Measurements from ENCODE around the gene VWA5B2.

VWA5B2 gene

GRCh38 chr3:184277366-184277765 lies 48.0 kb downstream of the VWA5B2 start:
- DNase-seq (ENCODE audit: low read depth), result no peak

DNA sequence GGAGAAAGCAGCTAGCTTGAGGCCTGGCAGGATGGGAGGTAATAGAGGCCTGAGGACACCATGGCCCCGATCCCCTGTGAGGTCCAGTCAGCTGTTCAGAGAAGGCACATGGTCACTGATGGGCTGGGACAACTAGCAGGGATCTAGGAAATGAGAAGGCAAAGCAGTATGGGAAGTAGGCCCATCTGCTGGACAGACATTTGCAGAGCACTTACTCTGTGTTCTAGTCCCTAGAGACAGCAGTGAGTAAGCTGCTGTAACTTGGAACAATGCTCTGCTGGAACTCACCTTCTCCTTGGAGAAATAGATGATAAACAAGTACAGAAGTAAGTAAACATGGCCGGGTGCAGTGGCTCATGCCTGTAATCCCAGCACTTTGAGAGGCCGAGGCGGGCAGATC lies 53.6 kb downstream of the VWA5B2 start:
- DNase-seq (ENCODE audit: low read depth), result no peak

DNA sequence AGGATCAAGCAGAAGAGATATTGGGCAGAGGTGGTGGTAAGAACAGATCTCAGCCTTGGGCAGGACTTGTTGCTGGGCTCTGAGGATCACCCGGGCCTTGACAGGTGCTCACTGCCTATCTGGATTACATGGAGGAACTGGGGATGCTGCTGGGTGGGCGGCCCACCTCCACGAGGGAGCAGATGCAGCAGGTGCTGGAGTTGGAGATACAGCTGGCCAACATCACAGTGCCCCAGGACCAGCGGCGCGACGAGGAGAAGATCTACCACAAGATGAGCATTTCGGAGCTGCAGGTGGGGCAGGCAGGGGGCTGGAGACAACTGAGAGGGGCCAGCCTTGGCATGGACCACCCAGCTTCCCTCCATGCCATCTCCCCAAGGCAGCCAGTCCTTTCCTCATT lies 54.3 kb downstream of the VWA5B2 start:
- DNase-seq (ENCODE audit: low read depth), result no peak

DNA sequence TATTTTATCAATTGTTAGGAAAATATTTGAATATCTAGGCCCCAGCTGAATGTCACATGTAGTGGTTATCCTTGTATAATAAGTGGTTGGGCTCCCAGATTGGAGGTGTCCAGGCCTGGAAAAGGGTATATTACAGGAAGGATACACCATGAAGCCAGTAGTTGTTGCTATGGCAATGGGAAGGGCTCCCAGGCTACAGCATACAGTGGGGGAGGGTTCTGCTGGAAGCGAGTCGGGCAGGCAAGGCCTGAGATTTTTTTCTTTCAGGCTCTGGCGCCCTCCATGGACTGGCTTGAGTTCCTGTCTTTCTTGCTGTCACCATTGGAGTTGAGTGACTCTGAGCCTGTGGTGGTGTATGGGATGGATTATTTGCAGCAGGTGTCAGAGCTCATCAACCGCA lies 55.3 kb downstream of the VWA5B2 start:
- no peak for DNase-seq (ENCODE audit: low read depth)

DNA sequence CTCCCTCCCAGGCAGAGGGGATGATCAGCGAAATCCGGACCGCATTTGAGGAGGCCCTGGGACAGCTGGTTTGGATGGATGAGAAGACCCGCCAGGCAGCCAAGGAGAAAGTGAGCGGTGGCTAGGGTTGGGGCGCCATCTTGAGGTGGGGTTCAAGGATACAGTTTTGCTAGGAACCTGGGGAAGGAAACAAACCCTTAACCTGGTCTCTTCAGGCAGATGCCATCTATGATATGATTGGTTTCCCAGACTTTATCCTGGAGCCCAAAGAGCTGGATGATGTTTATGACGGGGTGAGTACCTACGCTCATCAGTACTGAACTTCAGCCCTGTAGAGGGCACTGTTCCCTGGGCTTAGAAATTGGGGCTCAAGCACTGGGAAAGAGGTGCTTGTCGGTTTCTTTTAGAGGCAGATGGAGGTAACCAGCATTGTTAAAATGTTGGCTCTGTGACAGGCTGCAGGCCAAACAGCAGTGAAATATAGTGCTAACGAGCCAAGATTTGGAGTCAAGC lies 60.1 kb downstream of the VWA5B2 start:
- DNase-seq (ENCODE audit: low read depth), result peak; percentile 48

- DNase-seq (ENCODE audit: low read depth), result no peak
Measured at GRCh38 chr3:184290331-184290730, 60.9 kb downstream of the VWA5B2 start.

DNA sequence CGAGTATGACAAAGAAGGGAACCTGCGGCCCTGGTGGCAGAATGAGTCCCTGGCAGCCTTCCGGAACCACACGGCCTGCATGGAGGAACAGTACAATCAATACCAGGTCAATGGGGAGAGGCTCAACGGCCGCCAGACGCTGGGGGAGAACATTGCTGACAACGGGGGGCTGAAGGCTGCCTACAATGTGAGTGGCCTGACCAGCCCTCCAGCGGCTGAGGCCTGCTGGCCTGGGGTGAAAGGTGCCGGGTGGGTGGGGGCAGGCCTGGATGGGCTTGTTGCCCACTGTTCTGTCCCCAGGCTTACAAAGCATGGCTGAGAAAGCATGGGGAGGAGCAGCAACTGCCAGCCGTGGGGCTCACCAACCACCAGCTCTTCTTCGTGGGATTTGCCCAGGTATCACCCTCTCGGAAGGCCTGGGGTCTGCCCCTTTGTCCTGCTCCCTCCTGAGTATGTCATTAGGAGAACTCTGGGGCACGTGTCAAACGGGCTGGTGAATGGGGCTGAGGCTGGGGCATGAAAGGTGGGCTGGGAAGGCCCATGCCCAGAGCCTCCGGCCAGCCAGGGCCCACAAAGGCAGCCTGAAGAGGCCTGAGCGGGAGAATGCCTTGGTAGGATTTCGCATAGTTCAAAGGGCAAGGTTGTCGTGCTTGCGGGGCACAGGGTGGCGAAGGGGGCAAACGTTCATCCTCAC lies 61.8 kb downstream of the VWA5B2 start:
- no peak for DNase-seq (ENCODE audit: low read depth)

All from activated T-cell treated with anti-CD3 and anti-CD28 coated beads for 1 hour (primary cell).